CD4-positive, alpha-beta T cell treated with Interleukin-15 for 4 hours (primary cell): Measurements from ENCODE around the gene ST3GAL2.
"Not testable (repeated sequence)": the region's sequence is repeated elsewhere in the genome, so short reads cannot be mapped to it uniquely, and the experiment has no call there.

Experiments
- DNase-seq: peaks from one replicate; pipeline ENCODE4 v3.0.0-alpha.2; 2020; ENCODE audit warnings: low spot score

Gene ST3GAL2

GRCh38 chr16:70332728-70333127 lies 106.2 kb downstream of the ST3GAL2 start:
- not testable (repeated sequence) for DNase-seq

- DNase-seq = peak; percentile 10
Observed at GRCh38 chr16:70331588-70332358, 107.1 kb downstream of the ST3GAL2 start.

GRCh38 chr16:70331091-70331490 lies 107.8 kb downstream of the ST3GAL2 start:
- DNase-seq = no peak
